Measurements from ENCODE around the gene GSK3A. TPM values are rescaled to one million over a fixed set of nuclear protein-coding genes. Genes with fewer than 3 reads are reported as not detected.

The GSK3A gene
- total and polyA plus RNA-seq, 9 donors: 11.6 to 51.6 (median 42.7) TPM

- H3K36me3 ChIP-seq (ENCODE audit: control insufficient read depth, insufficient read depth, low read length): peaks cover 39% of the 10 kb centered on the region
- no peak overlapping the region for H3K4me3 ChIP-seq (ENCODE audit: low read length)
These were observed 43.5 kb downstream of the GSK3A start for GRCh38 chr19:42198676-42199439.

GRCh38 chr19:42197375-42197817, 45.0 kb downstream of the GSK3A start:
- Histone ChIP-seq H3K9me3 (replicated peaks; ENCODE audit: control insufficient read depth, low read depth, low read length) (peaks cover 5% of the 10 kb centered on the region), H3K36me3 (ENCODE audit: control insufficient read depth, insufficient read depth, low read length) (peaks cover 29% of the 10 kb centered on the region), H3K27ac (ENCODE audit: low read length) (no peak overlapping the region), H3K4me3 (ENCODE audit: low read length) (no peak overlapping the region), H3K4me1 (ENCODE audit: control insufficient read depth, insufficient read depth, low read length) (peaks cover 9% of the 10 kb centered on the region), H3K27me3 (ENCODE audit: control insufficient read depth, insufficient read depth, low read length) (no peaks in the 10 kb centered on the region)
- 22% methylated on average over 1 of the region's 5 CpGs for WGBS (ENCODE audit: insufficient coverage)
- DNase-seq: no peak

More at GRCh38 chr19:42198676-42199439, 43.5 kb downstream of the GSK3A start:
- no peak for DNase-seq
- Histone ChIP-seq H3K27ac (ENCODE audit: low read length) (no peak overlapping the region), H3K4me1 (ENCODE audit: control insufficient read depth, insufficient read depth, low read length) (peaks cover 13% of the 10 kb centered on the region), H3K9me3 (replicated peaks; ENCODE audit: control insufficient read depth, low read depth, low read length) (no peaks in the 10 kb centered on the region), H3K27me3 (ENCODE audit: control insufficient read depth, insufficient read depth, low read length) (no peaks in the 10 kb centered on the region)
- 34% methylated on average over 5 of the region's 7 CpGs for WGBS (ENCODE audit: insufficient coverage)

GRCh38 chr19:42196011-42197001, 46.1 kb downstream of the GSK3A start:
- Histone ChIP-seq H3K9me3 (replicated peaks; ENCODE audit: control insufficient read depth, low read depth, low read length) (peaks cover 5% of the 10 kb centered on the region), H3K36me3 (ENCODE audit: control insufficient read depth, insufficient read depth, low read length) (peaks cover 18% of the 10 kb centered on the region), H3K4me3 (ENCODE audit: low read length) (no peak overlapping the region), H3K27me3 (ENCODE audit: control insufficient read depth, insufficient read depth, low read length) (peaks cover under 1% of the 10 kb centered on the region), H3K27ac (ENCODE audit: low read length) (no peak overlapping the region), H3K4me1 (ENCODE audit: control insufficient read depth, insufficient read depth, low read length) (peaks cover 8% of the 10 kb centered on the region)
- no peak for DNase-seq
- WGBS (ENCODE audit: insufficient coverage): 86% methylated on average over 46 of the region's 47 CpGs

- DNase-seq: no peak
- Histone ChIP-seq H3K36me3 (ENCODE audit: control insufficient read depth, insufficient read depth, low read length) (peaks cover 6% of the 10 kb centered on the region), H3K27me3 (ENCODE audit: control insufficient read depth, insufficient read depth, low read length) (peaks cover 8% of the 10 kb centered on the region), H3K4me3 (ENCODE audit: low read length) (no peak overlapping the region), H3K9me3 (replicated peaks; ENCODE audit: control insufficient read depth, low read depth, low read length) (peaks cover 5% of the 10 kb centered on the region), H3K4me1 (ENCODE audit: control insufficient read depth, insufficient read depth, low read length) (peaks cover 3% of the 10 kb centered on the region), H3K27ac (ENCODE audit: low read length) (no peak overlapping the region)
- WGBS (ENCODE audit: insufficient coverage): no CpG with 5 or more reads among the region's 3 CpGs
These were observed 48.7 kb downstream of the GSK3A start for GRCh38 chr19:42193706-42194105.

- no peak for DNase-seq
- Histone ChIP-seq H3K27ac (ENCODE audit: low read length) (no peak overlapping the region), H3K4me3 (ENCODE audit: low read length) (no peak overlapping the region), H3K9me3 (replicated peaks; ENCODE audit: control insufficient read depth, low read depth, low read length) (peaks cover 5% of the 10 kb centered on the region), H3K4me1 (ENCODE audit: control insufficient read depth, insufficient read depth, low read length) (peaks cover 3% of the 10 kb centered on the region), H3K36me3 (ENCODE audit: control insufficient read depth, insufficient read depth, low read length) (peaks cover 3% of the 10 kb centered on the region), H3K27me3 (ENCODE audit: control insufficient read depth, insufficient read depth, low read length) (peaks cover 8% of the 10 kb centered on the region)
- no CpG with 5 or more reads among the region's 1 CpG for WGBS (ENCODE audit: insufficient coverage)
These were observed 49.1 kb downstream of the GSK3A start for GRCh38 chr19:42193294-42193693.

GRCh38 chr19:42191855-42192254, 50.5 kb downstream of the GSK3A start:
- Histone ChIP-seq H3K36me3 (ENCODE audit: control insufficient read depth, insufficient read depth, low read length) (no peaks in the 10 kb centered on the region), H3K9me3 (replicated peaks; ENCODE audit: control insufficient read depth, low read depth, low read length) (peaks cover 5% of the 10 kb centered on the region), H3K27ac (ENCODE audit: low read length) (no peak overlapping the region), H3K27me3 (ENCODE audit: control insufficient read depth, insufficient read depth, low read length) (peaks cover 8% of the 10 kb centered on the region), H3K4me3 (ENCODE audit: low read length) (no peak overlapping the region), H3K4me1 (ENCODE audit: control insufficient read depth, insufficient read depth, low read length) (peaks cover 1% of the 10 kb centered on the region)
- 25% methylated on average over 1 of the region's 3 CpGs for WGBS (ENCODE audit: insufficient coverage)
- no peak for DNase-seq

GRCh38 chr19:42191330-42191729, 51.1 kb downstream of the GSK3A start:
- 71% methylated on average over 1 of the region's 1 CpG for WGBS (ENCODE audit: insufficient coverage)
- Histone ChIP-seq H3K27me3 (ENCODE audit: control insufficient read depth, insufficient read depth, low read length) (peaks cover 8% of the 10 kb centered on the region), H3K9me3 (replicated peaks; ENCODE audit: control insufficient read depth, low read depth, low read length) (peaks cover 5% of the 10 kb centered on the region), H3K36me3 (ENCODE audit: control insufficient read depth, insufficient read depth, low read length) (no peaks in the 10 kb centered on the region), H3K4me1 (ENCODE audit: control insufficient read depth, insufficient read depth, low read length) (no peaks in the 10 kb centered on the region), H3K27ac (ENCODE audit: low read length) (no peak overlapping the region), H3K4me3 (ENCODE audit: low read length) (no peak overlapping the region)
- no peak for DNase-seq

- DNase-seq: no peak
- H3K27ac ChIP-seq (ENCODE audit: low read length): no peak overlapping the region
- 69% methylated on average over 3 of the region's 3 CpGs for WGBS (ENCODE audit: insufficient coverage)
- H3K4me1 ChIP-seq (ENCODE audit: control insufficient read depth, insufficient read depth, low read length): no peaks in the 10 kb centered on the region
- H3K9me3 ChIP-seq (replicated peaks; ENCODE audit: control insufficient read depth, low read depth, low read length): peaks cover 5% of the 10 kb centered on the region
- peaks cover 8% of the 10 kb centered on the region for H3K27me3 ChIP-seq (ENCODE audit: control insufficient read depth, insufficient read depth, low read length)
- no peak overlapping the region for H3K4me3 ChIP-seq (ENCODE audit: low read length)
- no peaks in the 10 kb centered on the region for H3K36me3 ChIP-seq (ENCODE audit: control insufficient read depth, insufficient read depth, low read length)
These were observed 53.3 kb downstream of the GSK3A start for GRCh38 chr19:42189133-42189532.

GRCh38 chr19:42188665-42189064, 53.7 kb downstream of the GSK3A start:
- H3K36me3 ChIP-seq (ENCODE audit: control insufficient read depth, insufficient read depth, low read length): no peaks in the 10 kb centered on the region

GRCh38 chr19:42185277-42185676, 57.1 kb downstream of the GSK3A start:
- H3K4me1 ChIP-seq (ENCODE audit: control insufficient read depth, insufficient read depth, low read length): no peaks in the 10 kb centered on the region
- H3K27me3 ChIP-seq (ENCODE audit: control insufficient read depth, insufficient read depth, low read length): peaks cover 17% of the 10 kb centered on the region
- no peak overlapping the region for H3K4me3 ChIP-seq (ENCODE audit: low read length)
- H3K27ac ChIP-seq (ENCODE audit: low read length): no peak overlapping the region
- H3K36me3 ChIP-seq (ENCODE audit: control insufficient read depth, insufficient read depth, low read length): no peaks in the 10 kb centered on the region
- DNase-seq: peak; percentile 48
- no peaks in the 10 kb centered on the region for H3K9me3 ChIP-seq (replicated peaks; ENCODE audit: control insufficient read depth, low read depth, low read length)

More at GRCh38 chr19:42188665-42189064, 53.7 kb downstream of the GSK3A start:
- H3K27ac ChIP-seq (ENCODE audit: low read length): no peak overlapping the region
- H3K4me1 ChIP-seq (ENCODE audit: control insufficient read depth, insufficient read depth, low read length): no peaks in the 10 kb centered on the region
- no peak overlapping the region for H3K4me3 ChIP-seq (ENCODE audit: low read length)
- 56% methylated on average over 1 of the region's 1 CpG for WGBS (ENCODE audit: insufficient coverage)
- no peak for DNase-seq
- H3K9me3 ChIP-seq (replicated peaks; ENCODE audit: control insufficient read depth, low read depth, low read length): peaks cover 5% of the 10 kb centered on the region
- peaks cover 8% of the 10 kb centered on the region for H3K27me3 ChIP-seq (ENCODE audit: control insufficient read depth, insufficient read depth, low read length)
